Testis (tissue), 3 donors: ENCODE results near the gene ZNF641. TPM values are rescaled to one million over a fixed set of nuclear protein-coding genes. Genes with fewer than 3 reads are reported as not detected.
A peak's percentile ranks its signal among the peaks of the same experiment; 100 is the strongest.

Source experiments
- DNase-seq: peaks from one replicate; pipeline ENCODE4 v3.0.0-alpha.2; 2019
- H3K27ac ChIP-seq, 2 donors: fragments of 200-600 bp; sonication (generic); one replicate each; pipeline ENCODE4 v1.5.1; 2019
- H3K27me3 ChIP-seq: fragments of 200-600 bp; sonication (generic); one replicate; pipeline ENCODE4 v1.5.1; 2019
- H3K36me3 ChIP-seq: fragments of 200-600 bp; sonication (generic); one replicate; pipeline ENCODE4 v1.5.1; 2017; ENCODE audit warnings: low read depth; ENCODE audit errors: missing control alignments
- H3K4me1 ChIP-seq: fragments of 200-600 bp; sonication (generic); one replicate; pipeline ENCODE4 v1.5.1; 2019
- H3K4me3 ChIP-seq, 2 donors: fragments of 200-600 bp; sonication (generic); one replicate each; pipeline ENCODE4 v1.5.1; 2017 to 2019
- H3K9me3 ChIP-seq: fragments of 200-600 bp; sonication (generic); one replicate; pipeline ENCODE4 v1.5.1; 2017
- CTCF ChIP-seq, 3 experiments: fragments of 450-650 bp in 2 of 3; fragments of 200-600 bp in 1 of 3; sonication (generic) in 1 of 3; IDR thresholded peaks; one replicate each; pipeline ENCODE4 v1.5.1; 2016 to 2019; ENCODE audit warnings: antibody characterized with exemption in 3 of 3, mild to moderate bottlenecking in 2 of 3, moderate library complexity in 1 of 3
- POLR2A ChIP-seq: fragments of 450-650 bp; IDR thresholded peaks from one replicate; pipeline ENCODE4 v1.6.1; 2017; ENCODE audit warnings: antibody characterized with exemption, mild to moderate bottlenecking, moderate library complexity
- WGBS, 2 donors: methylation state at CpG; one replicate each; pipeline ENCODE4 v1.1.5; 2018; 5-methylcytosine and 5-hydroxymethylcytosine counted together
- intact Hi-C: fragments of 100-400 bp; cut with DNase I; formaldehyde crosslinking; loops from one replicate; pipeline ENCODE4 v1.15.1; 2023; ENCODE audit warnings: low total_unique reads
- polyA plus RNA-seq: library from polyadenylated mRNA; stranded (reverse); fragments of 350-450 nt; fragmentation: Illumina TruSeq; extraction: RNeasy Lipid Tissue Mini Kit (QIAGEN cat#74804); gene quantifications from one replicate; pipeline ENCODE4 v1.2.3, GENCODE V29; 2014; ENCODE audit warnings: low read depth, low replicate concordance; ENCODE audit not compliant: insufficient read depth
- total RNA-seq, 2 donors: library from RNA; depleted of rRNA; stranded (reverse); fragments of >200 nt; gene quantifications; one replicate each; pipeline ENCODE4 v1.2.3, GENCODE V29; 2016

The ZNF641 gene
- total and polyA plus RNA-seq, 3 donors from 2014 or later = 27.2 to 53.3 (median 40.1) TPM

- Histone ChIP-seq H3K9me3 (no peaks in the 10 kb centered on the region), H3K4me1 (no peaks in the 10 kb centered on the region), H3K4me3 (no peak overlapping the region), H3K36me3 (no peaks in the 10 kb centered on the region), H3K27me3 (no peaks in the 10 kb centered on the region), H3K27ac (no peak overlapping the region)
- TF ChIP-seq CTCF (IDR thresholded peaks at IDR 0.05) (no peak), POLR2A (no peak)
- 88 to 89% methylated on average over 2 of the region's 2 CpGs for WGBS, 2 donors
- no peak for DNase-seq
- intact Hi-C loops = no loop called here
These were observed 45.5 kb downstream of the ZNF641 start for GRCh38 chr12:48305190-48305589.

GRCh38 chr12:48302161-48302911 is 48.4 kb downstream of the ZNF641 start:
- TF ChIP-seq CTCF (IDR thresholded peaks at IDR 0.05) (no peak), POLR2A (no peak)
- Histone ChIP-seq H3K4me3 (no peak overlapping the region), H3K4me1 (no peaks in the 10 kb centered on the region), H3K27ac (no peak overlapping the region), H3K9me3 (no peaks in the 10 kb centered on the region), H3K27me3 (no peaks in the 10 kb centered on the region), H3K36me3 (no peaks in the 10 kb centered on the region)
- no peak for DNase-seq
- intact Hi-C loops = no loop called here
- WGBS, 2 donors = 65 to 69% methylated on average over 2 of the region's 2 CpGs

- H3K4me3 ChIP-seq = no peak overlapping the region
- H3K27me3 ChIP-seq = no peaks in the 10 kb centered on the region
- no peaks in the 10 kb centered on the region for H3K4me1 ChIP-seq
- WGBS, 2 donors = 90 to 96% methylated on average over 1 of the region's 1 CpG
- no peak overlapping the region for H3K27ac ChIP-seq
- H3K9me3 ChIP-seq = no peaks in the 10 kb centered on the region
- no peaks in the 10 kb centered on the region for H3K36me3 ChIP-seq
- no peak for DNase-seq
- intact Hi-C loops = no loop called here
- TF ChIP-seq POLR2A (no peak), CTCF (IDR thresholded peaks at IDR 0.05) (no peak)
These were observed 49.9 kb downstream of the ZNF641 start for GRCh38 chr12:48300774-48301173.

- Histone ChIP-seq H3K9me3 (no peaks in the 10 kb centered on the region), H3K4me3 (peak overlapping the region; percentile 56 to 70), H3K27ac (peak overlapping the region in 1 of 2 donors; percentile 37), H3K27me3 (no peaks in the 10 kb centered on the region), H3K4me1 (no peaks in the 10 kb centered on the region), H3K36me3 (no peaks in the 10 kb centered on the region)
- TF ChIP-seq POLR2A = no peak
- TF ChIP-seq CTCF (IDR thresholded peaks at IDR 0.05) = no peak
- DNase-seq = peak; percentile 94
- intact Hi-C loops = no loop called here
- WGBS, 2 donors = 4 to 7% methylated on average over 28 to 30 of the region's 30 CpGs
These were observed 54.0 kb downstream of the ZNF641 start for GRCh38 chr12:48296586-48297282.
